Measurements from ENCODE around the gene WDR64. TPM values are rescaled to one million over a fixed set of nuclear protein-coding genes. Genes with fewer than 3 reads are reported as not detected.

The WDR64 gene
- total and polyA plus RNA-seq, 2 donors (not counting 3 experiments of a cell fraction or from before 2014, with no cell fraction given): not detected

DNA sequence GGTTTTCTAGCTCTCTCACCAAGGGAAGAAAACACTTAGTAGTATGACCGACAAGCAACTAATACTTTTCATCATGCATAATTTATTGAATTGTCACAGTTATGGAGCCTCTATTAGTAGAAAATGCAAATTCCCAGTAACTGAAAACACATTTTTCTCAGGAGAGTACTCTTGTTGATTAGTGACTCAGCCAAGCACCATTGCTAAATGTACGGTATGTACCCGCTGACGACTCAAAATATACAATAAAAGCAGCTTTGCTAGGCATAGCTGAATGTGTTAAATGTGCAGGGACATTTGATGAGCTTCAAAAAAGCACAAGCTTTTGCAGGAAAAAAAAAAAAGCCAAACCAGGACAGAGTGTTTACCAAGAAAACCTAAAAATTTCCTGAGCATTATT, 63.9 kb downstream of the WDR64 start:
- ChIA-PET CTCF (no interaction called here), POLR2A (no interaction called here)
- no peaks in the 10 kb centered on the region for H3K4me1 ChIP-seq (ENCODE audit: control insufficient read depth, extremely low read depth, insufficient read depth, low read length)
- H3K27ac ChIP-seq (ENCODE audit: insufficient read depth, low read depth, low read length): no peak overlapping the region
- H3K36me3 ChIP-seq (ENCODE audit: control insufficient read depth in 2 of 2, extremely low read depth in 1 of 2, insufficient read depth in 2 of 2, low read length in 2 of 2): no peaks in the 10 kb centered on the region
- no peak for FAIRE-seq
- H3K9me1 ChIP-seq (replicated peaks; ENCODE audit: control insufficient read depth, extremely low read depth, insufficient read depth, low read length): no peaks in the 10 kb centered on the region
- no peak for DNase-seq (ENCODE audit: low read depth, low spot score)
- no peaks in the 10 kb centered on the region for H4K20me1 ChIP-seq (replicated peaks; ENCODE audit: control insufficient read depth, extremely low read depth, insufficient read depth, low read length)
- H2AFZ ChIP-seq (ENCODE audit: low read depth, low read length): no peak overlapping the region
- no TSS peak for BruUV-seq (replicated peaks)
- no peak overlapping the region for H3K9ac ChIP-seq (replicated peaks; ENCODE audit: extremely low read depth, insufficient read depth, low read length)
- H3K4me3 ChIP-seq (replicated peaks in 1 of 3; ENCODE audit: insufficient read depth in 1 of 3, low read depth in 1 of 3, low read length in 3 of 3): no peak overlapping the region
- no peak overlapping the region for H3K4me2 ChIP-seq (ENCODE audit: insufficient read depth, low read length)
- TF ChIP-seq POLR2A (IDR thresholded peaks at IDR 0.05; ENCODE audit: low read depth, low read length): no peak
- no peak for TF ChIP-seq MYC (IDR thresholded peaks at IDR 0.05; ENCODE audit: low read depth, low read length)
- TF ChIP-seq CTCF (IDR thresholded peaks at IDR 0.05; ENCODE audit: extremely low read depth in 1 of 2, insufficient read depth in 1 of 2, low read depth in 1 of 2, low read length in 2 of 2): no peak
- TF ChIP-seq JUN (IDR thresholded peaks at IDR 0.05; ENCODE audit: borderline replicate concordance, insufficient read depth, insufficient read length, low read depth): no peak
- no peak for TF ChIP-seq GATA2 (IDR thresholded peaks at IDR 0.05; ENCODE audit: insufficient read depth, insufficient read length, low read depth, low read length)
- no peak for TF ChIP-seq EZH2 (IDR thresholded peaks at IDR 0.05; ENCODE audit: borderline replicate concordance, low read depth, low read length, severe bottlenecking)
- TF ChIP-seq, protein P1, sequence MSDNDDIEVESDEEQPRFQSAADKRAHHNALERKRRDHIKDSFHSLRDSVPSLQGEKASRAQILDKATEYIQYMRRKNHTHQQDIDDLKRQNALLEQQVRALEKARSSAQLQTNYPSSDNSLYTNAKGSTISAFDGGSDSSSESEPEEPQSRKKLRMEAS (IDR thresholded peaks at IDR 0.05; ENCODE audit: insufficient read depth, insufficient read length): no peak
- TF ChIP-seq FOS (IDR thresholded peaks at IDR 0.05; ENCODE audit: borderline replicate concordance, insufficient read depth, low read length): no peak
- no peak for TF ChIP-seq POLR2AphosphoS5 (IDR thresholded peaks at IDR 0.05; ENCODE audit: insufficient read depth, low read depth, low read length)
- no peaks in the 10 kb centered on the region for H3K9me3 ChIP-seq (replicated peaks; ENCODE audit: control insufficient read depth, insufficient read depth, low read length)
- no peaks in the 10 kb centered on the region for H3K27me3 ChIP-seq (ENCODE audit: control insufficient read depth in 2 of 2, insufficient read depth in 2 of 2, low read length in 2 of 2)
- intact Hi-C loops (cut with micrococcal nuclease) (no loop called here), dilution Hi-C loops (cut with MboI; ENCODE audit: extremely low pct_ligation_motif_present, low sequenced_read_pairs) (no loop called here)
- no peaks in the 10 kb centered on the region for H3K79me2 ChIP-seq (ENCODE audit: control insufficient read depth, insufficient read depth, low read length)

Measured in endothelial cell of umbilical vein (primary cell).